ENCODE measurements around the gene RYR3.
A peak's percentile ranks its signal among the peaks of the same experiment; 100 is the strongest.

The RYR3 gene

GRCh38 chr15:33656168-33656567, 345.4 kb downstream of the RYR3 start:
- DNase-seq: no peak

GRCh38 chr15:33660151-33660550, 349.4 kb downstream of the RYR3 start:
- no peak for DNase-seq

GRCh38 chr15:33662014-33662413, 351.2 kb downstream of the RYR3 start:
- no peak for DNase-seq

GRCh38 chr15:33664947-33665346, 354.2 kb downstream of the RYR3 start:
- DNase-seq: no peak

- no peak for DNase-seq
These were observed 359.8 kb downstream of the RYR3 start for GRCh38 chr15:33670567-33670966.

GRCh38 chr15:33671456-33671855, 360.7 kb downstream of the RYR3 start:
- DNase-seq: no peak

GRCh38 chr15:33675246-33675645, 364.5 kb downstream of the RYR3 start:
- no peak for DNase-seq

GRCh38 chr15:33677238-33677830, 366.6 kb downstream of the RYR3 start:
- DNase-seq: no peak

GRCh38 chr15:33678176-33678575, 367.4 kb downstream of the RYR3 start:
- DNase-seq: no peak

- DNase-seq: no peak
These were observed 367.8 kb downstream of the RYR3 start for GRCh38 chr15:33678602-33679001.

- no peak for DNase-seq
These were observed 368.3 kb downstream of the RYR3 start for GRCh38 chr15:33679061-33679460.

GRCh38 chr15:33680336-33680735, 369.6 kb downstream of the RYR3 start:
- no peak for DNase-seq

- DNase-seq: no peak
These were observed 382.5 kb downstream of the RYR3 start for GRCh38 chr15:33693166-33693800.

- DNase-seq: no peak
These were observed 387.4 kb downstream of the RYR3 start for GRCh38 chr15:33698126-33698525.

- no peak for DNase-seq
These were observed 388.4 kb downstream of the RYR3 start for GRCh38 chr15:33699145-33699544.

GRCh38 chr15:33699691-33700447, 389.1 kb downstream of the RYR3 start:
- DNase-seq: no peak

- DNase-seq: peak; percentile 66
These were observed 390.0 kb downstream of the RYR3 start for GRCh38 chr15:33700695-33701303.

- no peak for DNase-seq
These were observed 390.5 kb downstream of the RYR3 start for GRCh38 chr15:33701304-33701696.

GRCh38 chr15:33706173-33706572, 395.4 kb downstream of the RYR3 start:
- no peak for DNase-seq

- DNase-seq: no peak
These were observed 400.0 kb downstream of the RYR3 start for GRCh38 chr15:33710748-33711147.

- DNase-seq: no peak
These were observed 405.3 kb downstream of the RYR3 start for GRCh38 chr15:33716025-33716424.

- peak; percentile 58 for DNase-seq
These were observed 410.2 kb downstream of the RYR3 start for GRCh38 chr15:33720952-33721351.

GRCh38 chr15:33722005-33722672, 411.4 kb downstream of the RYR3 start:
- peak; percentile 48 for DNase-seq
